GM18517 (cell line): ENCODE data around the gene DHX38.
A peak's percentile ranks its signal among the peaks of the same experiment; 100 is the strongest.
"Not testable (repeated sequence)": the region's sequence is repeated elsewhere in the genome, so short reads cannot be mapped to it uniquely, and the experiment has no call there.

ENCODE experiments used
- ATAC-seq: cut with Tn5 transposase; IDR thresholded peaks from one replicate; pipeline ENCODE4 v1.9.1; 2021; ENCODE audit warnings: mild to moderate bottlenecking, moderate library complexity; ENCODE audit not compliant: unreplicated experiment

DHX38 gene

GRCh38 chr16:72093448-72094265, at the start of gene DHX38, which contains the start of gene TXNL4B:
Gene DHX38, plus strand, starts transcription at chr16:72093847. Its CDS starts 2,311 bp downstream, at chr16:72096158.
Gene TXNL4B, minus strand, starts transcription at chr16:72093620. Its CDS starts 2,871 bp downstream, at chr16:72090749.
- peak; percentile 99 for ATAC-seq

DNA sequence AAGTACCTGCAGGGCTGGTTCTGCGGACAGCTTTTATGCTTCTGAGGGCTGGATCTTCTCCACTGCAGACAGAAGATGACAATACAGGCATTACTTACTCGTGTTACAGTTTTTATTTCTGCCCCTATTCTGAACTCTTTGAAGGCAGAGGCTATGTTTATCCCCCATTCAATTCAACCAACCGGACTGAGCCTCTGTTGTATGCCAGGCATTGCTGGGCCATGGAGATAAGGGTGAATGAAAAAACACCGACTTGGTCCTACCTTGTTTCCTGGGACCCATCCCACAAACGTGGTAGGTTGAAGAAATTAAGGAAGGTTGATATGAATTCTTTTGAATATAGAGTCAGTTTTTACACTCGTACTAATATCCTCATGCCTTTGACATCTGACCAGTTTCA, 49.4 kb upstream of the DHX38 start:
- ATAC-seq = no peak

DNA sequence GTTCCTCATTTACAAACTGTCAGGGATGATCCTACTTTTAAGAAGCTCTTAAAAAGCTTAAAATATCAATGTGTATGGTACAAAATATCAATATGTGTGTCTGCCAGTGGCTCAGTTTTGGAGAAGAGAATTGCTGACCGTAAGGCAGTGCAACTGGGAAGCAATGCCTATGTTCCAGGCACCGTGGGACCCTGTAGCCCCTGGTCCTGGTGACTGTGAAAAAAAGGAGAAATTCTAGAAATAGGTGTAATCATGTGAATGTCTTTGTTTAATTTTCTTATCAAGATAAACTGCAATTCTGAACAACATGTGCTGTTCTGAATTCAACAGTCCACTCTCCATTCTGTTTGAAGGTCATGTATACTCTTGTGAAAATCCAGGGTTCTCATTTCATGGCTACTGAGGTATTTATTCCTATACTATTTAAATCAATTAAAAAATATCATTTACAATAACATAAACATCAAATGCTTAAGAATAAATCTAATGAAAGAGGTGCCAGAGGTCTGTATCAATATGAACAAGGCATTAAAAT, 48.8 kb upstream of the DHX38 start:
- no peak for ATAC-seq

DNA sequence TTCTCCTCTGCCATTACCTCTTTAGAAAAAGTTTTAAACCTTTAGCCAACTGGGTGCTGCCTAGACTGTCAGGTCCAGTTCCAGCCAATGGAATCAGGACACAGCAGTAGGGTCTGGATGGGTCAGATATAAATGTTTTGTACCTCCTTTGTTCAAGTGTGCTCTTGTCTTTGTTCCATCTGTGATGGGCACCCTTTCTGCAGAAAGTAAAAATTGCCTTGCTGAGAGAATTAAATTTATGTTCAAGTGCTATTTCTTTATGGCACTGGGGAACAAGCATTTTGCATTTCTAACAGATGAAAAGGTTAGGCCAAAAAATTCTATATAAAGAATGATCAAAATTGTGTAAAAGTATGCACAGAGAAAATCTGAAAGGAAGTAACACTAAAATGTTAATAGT, 44.5 kb upstream of the DHX38 start:
- no peak for ATAC-seq

DNA sequence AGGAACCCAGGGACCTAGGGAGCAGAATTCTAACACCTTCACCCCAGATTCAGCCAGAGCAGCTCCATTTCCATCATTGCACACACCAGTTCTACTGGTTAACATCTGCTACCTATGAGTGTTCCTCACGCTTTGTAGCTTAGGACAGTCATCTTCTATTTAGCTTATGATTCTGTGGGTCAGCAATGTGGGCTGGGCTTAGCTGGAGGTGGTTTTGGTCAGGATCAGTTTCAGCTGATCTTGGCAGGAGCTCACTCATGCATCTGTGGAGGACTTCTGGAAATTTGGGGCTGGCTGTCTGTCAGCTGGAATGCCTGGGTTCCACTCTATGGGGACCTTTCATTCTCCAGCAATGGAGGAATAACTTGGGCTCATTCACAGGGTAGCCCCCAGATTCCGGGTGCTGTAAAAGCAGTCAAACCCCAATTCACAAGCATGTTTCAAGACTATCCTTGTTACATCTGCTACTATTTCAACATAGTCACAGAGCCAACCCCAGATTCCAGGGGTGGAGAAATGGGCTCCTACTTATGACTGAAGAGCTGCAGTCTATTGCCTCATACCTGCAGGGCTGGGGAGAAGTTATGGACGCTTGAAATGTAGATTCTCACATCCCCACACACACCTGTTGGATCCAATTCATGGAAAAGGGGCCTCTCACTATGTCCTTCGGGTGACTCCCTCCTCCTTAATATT, 42.7 kb upstream of the DHX38 start:
- no peak for ATAC-seq

- no peak for ATAC-seq
Observed at GRCh38 chr16:72051818-72052217, 41.8 kb upstream of the DHX38 start.

- ATAC-seq = not testable (repeated sequence)
Observed at GRCh38 chr16:72054254-72054847, 39.3 kb upstream of the DHX38 start, which contains the start of gene HP. Gene HP, plus strand, starts transcription at chr16:72054505. Its CDS starts 148 bp downstream, at chr16:72054653.

DNA sequence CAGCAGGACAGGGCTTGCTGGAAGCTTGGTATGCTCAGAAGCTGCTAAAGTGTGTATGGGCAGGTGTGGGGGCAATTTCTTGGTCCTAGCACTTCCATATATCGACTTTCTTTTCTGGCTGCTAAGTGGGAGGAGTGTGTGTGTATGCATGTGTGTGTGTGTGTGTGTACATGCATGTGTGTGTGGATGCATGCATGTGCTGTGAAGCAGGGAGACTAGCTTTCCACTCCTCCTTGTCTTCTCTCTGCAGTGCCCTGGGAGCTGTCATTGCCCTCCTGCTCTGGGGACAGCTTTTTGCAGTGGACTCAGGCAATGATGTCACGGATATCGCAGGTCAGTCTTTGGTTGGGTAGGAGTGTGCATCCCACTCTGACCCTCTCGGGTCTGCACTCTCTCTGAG, 37.7 kb upstream of the DHX38 start:
- no peak for ATAC-seq

GRCh38 chr16:72057313-72057712, 36.3 kb upstream of the DHX38 start:
- ATAC-seq = not testable (repeated sequence)

- ATAC-seq = not testable (repeated sequence)
Observed at GRCh38 chr16:72059060-72059459, 34.6 kb upstream of the DHX38 start.

GRCh38 chr16:72060405-72060804, 33.2 kb upstream of the DHX38 start:
- ATAC-seq = no peak

GRCh38 chr16:72061564-72061963, 32.1 kb upstream of the DHX38 start:
- ATAC-seq = no peak

DNA sequence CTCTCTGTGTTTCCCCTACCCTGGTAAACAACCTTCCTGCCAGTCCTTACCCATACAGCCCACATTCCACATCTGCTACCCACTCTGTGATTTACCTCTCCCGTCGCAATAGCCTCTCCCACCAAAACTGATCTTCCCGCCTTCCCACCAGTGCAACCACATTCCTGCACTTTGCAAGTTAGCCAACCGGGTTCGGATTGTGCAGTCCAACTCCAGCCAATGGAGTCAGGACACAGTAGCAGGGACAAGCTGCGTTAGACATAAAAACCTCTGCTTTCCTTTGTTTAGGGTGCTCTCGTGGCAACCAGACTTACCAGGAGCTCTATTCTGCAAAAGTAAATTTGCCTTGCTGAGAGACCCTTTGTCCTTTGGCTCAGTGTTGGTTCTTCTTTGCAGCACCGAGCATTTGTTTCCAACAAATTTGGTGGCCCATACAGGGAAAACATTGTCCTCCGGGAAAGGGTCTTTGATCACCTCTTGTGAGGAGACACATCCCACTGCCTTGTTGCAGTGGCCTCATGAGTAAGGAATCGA, 29.2 kb upstream of the DHX38 start:
- no peak for ATAC-seq

DNA sequence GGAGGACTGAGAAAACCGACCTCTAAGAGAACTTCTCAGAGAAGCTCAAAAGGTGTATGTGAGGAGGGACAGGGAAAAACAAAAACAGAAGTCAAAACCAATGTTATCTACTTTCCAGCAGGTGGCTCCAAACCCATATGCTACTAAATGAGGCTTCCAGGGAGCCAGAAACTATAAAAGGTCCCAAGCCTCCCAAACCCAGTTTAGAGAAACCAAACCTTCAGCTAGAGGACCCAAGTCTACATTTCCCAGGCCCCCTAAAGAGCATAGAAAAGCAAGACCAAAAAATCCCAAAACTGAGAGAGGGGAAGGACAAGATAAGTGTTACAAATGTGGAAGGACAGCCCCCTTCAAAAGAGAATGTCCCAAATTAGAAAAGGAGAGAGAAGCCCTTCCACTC, 26.9 kb upstream of the DHX38 start:
- no peak for ATAC-seq

- no peak for ATAC-seq
Observed at GRCh38 chr16:72068930-72069329, 24.7 kb upstream of the DHX38 start.

DNA sequence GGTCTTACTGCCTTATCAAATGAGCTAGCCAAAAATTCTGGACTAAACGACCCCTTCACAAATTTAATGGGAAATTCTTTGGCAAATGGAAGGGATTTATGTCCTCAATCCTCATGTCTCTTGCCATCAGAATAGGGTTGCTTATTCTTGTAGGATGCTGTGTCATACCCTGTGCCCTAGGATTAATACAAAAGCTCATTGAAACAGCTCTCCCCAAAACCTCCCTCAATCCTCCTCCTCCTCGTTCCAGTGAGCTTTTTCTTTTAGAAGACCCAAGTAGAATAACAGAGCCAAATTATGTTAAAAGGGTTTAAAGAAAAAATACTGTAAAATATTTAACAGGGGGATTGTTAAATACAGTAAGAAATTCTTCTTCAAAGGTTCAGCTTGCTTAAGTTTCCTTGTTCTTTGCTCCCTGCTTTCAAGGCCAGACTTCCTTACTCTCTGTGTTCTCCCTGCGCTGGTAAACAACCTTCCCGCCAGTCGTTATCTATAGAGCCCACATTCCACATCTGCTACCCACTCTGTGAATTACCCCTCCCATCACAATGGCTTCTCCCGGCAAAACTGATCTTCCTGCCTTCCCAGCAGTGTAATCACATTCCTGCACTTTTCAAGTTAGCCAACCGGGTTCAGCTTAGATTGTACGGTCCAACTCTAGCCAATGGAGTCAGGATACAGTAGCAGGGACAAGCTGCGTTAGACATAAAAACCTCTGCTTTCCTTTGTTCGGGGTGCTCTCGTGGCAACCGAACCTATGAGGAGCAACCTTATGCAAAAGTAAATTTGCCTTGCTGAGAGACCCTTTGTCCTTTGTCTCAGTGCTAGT, 20.9 kb upstream of the DHX38 start:
- no peak for ATAC-seq

- no peak for ATAC-seq
Observed at GRCh38 chr16:72073560-72074230, 20.0 kb upstream of the DHX38 start.

DNA sequence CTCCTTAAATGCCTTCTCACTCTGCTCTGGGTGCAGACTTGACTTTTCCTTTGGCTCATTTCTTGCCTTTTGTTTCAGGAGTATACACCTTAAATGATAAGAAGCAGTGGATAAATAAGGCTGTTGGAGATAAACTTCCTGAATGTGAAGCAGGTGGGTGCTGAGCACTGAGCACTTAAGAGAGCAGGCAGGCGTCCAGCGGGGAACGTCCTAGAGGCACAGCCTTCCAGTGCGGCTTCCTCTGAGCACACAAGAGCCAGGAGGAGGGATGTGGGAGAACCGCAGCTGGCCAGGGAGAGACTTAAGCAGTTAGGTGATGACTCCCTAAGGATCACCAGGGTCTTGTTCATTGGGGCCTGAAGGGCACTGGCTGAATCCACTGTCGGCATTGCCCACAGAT, 18.6 kb upstream of the DHX38 start:
- not testable (repeated sequence) for ATAC-seq

DNA sequence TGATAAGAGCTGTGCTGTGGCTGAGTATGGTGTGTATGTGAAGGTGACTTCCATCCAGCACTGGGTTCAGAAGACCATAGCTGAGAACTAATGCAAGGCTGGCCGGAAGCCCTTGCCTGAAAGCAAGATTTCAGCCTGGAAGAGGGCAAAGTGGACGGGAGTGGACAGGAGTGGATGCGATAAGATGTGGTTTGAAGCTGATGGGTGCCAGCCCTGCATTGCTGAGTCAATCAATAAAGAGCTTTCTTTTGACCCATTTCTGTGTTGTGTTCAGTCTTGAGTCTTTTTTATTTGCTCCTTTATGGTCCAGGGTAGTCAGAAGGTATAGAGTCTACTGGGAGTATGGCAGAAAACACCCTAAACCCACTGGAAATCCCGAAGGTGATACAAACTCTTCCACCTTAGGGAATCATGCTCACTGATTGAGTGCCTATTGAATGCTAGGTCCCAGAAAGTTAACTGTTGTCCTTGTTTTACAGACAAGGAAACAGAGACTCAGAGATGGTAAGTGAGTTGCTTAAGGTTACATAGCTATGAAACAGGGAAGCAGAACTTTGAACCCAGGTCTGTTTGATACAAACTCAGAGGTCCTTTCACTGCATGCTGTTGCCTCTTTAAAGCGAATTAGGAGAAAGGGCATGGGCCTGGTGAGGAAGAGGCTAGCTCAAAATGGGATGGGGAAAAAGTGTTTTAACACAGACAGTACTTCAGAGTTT, 16.5 kb upstream of the DHX38 start:
- not testable (repeated sequence) for ATAC-seq
